H1 (cell line): ENCODE measurements around the gene ARID1B.

Experiments
- POLR2A ChIP-seq, 2 experiments: IDR thresholded peaks; 1 replicate in 1 of 2; 2 replicates in 1 of 2; pipeline ENCODE4 v1.6.1; 2011; ENCODE audit warnings: low read depth in 2 of 2, low read length in 2 of 2, mild to moderate bottlenecking in 2 of 2; ENCODE audit errors: control extremely low read depth in 1 of 2
- TAF1 ChIP-seq: IDR thresholded peaks from 2 replicates; pipeline ENCODE4 v1.6.1; 2011; ENCODE audit warnings: mild to moderate bottlenecking, low read depth, low read length
- TF ChIP-seq, protein P1 (sequence below), 3 experiments: IDR thresholded peaks; 1 replicate in 2 of 3; 2 replicates in 1 of 3; pipeline versions ENCODE4 v1.5.1 to v1.6.1; 2011; ENCODE audit warnings: low read length in 3 of 3, mild to moderate bottlenecking in 3 of 3, inconsistent platforms in 2 of 3, low read depth in 1 of 3, moderate library complexity in 1 of 3; ENCODE audit not compliant: insufficient read depth in 1 of 3; ENCODE audit errors: control extremely low read depth in 1 of 3

DNA sequence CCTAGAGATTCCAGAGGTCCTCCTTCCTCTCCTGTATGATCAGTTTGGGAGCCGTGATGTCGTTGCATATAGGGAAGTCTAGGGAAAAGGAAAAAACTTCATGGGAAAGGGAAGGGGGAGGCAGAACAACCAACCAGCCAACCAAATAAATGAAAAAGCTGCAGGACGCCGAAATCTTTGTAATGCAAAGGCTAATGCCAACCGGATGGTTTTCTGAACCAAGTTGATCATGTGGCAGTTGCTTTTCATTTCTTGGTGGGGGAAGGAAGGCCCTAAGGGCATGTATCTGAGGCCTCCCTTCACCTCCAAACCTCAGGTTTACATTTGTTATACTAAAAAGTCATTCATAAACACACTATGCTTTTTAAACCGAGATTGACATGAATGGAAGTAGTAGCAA is 167.2 kb downstream of the ARID1B start:
- TF ChIP-seq TAF1 (no peak), POLR2A (IDR thresholded peaks at IDR 0.05; ENCODE audit: control extremely low read depth in 1 of 2, low read depth in 2 of 2, low read length in 2 of 2) (0 out of 3 replicates have a peak, but pooled peaks of 1 of the 2 experiments have one; percentile 28)
- TF ChIP-seq, protein P1, sequence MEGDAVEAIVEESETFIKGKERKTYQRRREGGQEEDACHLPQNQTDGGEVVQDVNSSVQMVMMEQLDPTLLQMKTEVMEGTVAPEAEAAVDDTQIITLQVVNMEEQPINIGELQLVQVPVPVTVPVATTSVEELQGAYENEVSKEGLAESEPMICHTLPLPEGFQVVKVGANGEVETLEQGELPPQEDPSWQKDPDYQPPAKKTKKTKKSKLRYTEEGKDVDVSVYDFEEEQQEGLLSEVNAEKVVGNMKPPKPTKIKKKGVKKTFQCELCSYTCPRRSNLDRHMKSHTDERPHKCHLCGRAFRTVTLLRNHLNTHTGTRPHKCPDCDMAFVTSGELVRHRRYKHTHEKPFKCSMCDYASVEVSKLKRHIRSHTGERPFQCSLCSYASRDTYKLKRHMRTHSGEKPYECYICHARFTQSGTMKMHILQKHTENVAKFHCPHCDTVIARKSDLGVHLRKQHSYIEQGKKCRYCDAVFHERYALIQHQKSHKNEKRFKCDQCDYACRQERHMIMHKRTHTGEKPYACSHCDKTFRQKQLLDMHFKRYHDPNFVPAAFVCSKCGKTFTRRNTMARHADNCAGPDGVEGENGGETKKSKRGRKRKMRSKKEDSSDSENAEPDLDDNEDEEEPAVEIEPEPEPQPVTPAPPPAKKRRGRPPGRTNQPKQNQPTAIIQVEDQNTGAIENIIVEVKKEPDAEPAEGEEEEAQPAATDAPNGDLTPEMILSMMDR (IDR thresholded peaks at IDR 0.05; ENCODE audit: control extremely low read depth in 1 of 3, insufficient read depth in 1 of 3, low read depth in 1 of 3, low read length in 3 of 3), result no peak
